Measurements from ENCODE around the gene IMMP2L.

Gene IMMP2L

DNA sequence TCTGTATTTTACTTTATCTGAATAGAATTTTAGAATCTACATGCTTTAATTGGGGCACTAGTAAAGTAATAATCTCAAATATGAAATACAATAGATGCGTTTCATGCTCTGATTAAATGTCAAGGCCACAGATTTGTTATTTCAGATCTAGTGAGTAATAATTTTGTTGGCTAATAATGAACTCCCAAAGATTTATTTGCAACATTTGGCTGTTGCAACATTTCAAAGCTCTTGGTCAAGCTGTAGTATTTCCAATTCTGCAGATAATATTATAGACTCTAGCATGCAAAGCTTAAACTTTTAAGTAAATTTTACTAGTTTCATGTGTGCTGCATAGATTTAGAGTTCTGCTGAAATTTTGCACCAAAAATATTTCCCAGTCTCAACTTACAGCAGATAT lies 454.7 kb downstream of the IMMP2L start:
- Mint-ChIP-seq H3K9me3 (no peaks in the 10 kb centered on the region), H3K4me1 (no peaks in the 10 kb centered on the region), H3K27me3 (no peaks in the 10 kb centered on the region), H3K4me3 (no peak overlapping the region), H3K36me3 (ENCODE audit: insufficient read depth) (peaks cover 1% of the 10 kb centered on the region), H3K27ac (ENCODE audit: low read depth) (no peak overlapping the region)
- DNase-seq (ENCODE audit: low spot score in 2 of 2), result no peak
- ATAC-seq (replicated peaks; ENCODE audit: extremely low read depth, poor library complexity, severe bottlenecking), result no peak

DNA sequence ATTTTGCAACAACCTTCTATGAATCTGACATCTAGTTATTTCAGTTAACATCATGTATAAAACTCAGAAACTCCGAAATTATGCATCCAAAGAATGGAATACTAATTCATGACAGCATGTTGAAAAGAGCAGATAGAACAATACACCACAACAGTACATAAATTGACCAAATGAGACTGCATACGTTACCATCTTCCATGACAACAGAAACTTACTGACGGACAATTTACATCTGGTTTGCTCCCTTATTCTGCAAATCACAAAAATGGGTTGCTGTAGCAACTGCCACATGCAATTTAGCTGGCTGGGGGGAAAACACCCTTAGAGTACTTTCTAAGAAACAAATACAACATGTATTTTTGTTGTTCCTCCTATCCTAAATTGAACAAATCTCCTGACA lies 457.0 kb downstream of the IMMP2L start:
- H3K9me3 Mint-ChIP-seq, result no peaks in the 10 kb centered on the region
- H3K4me1 Mint-ChIP-seq, result no peaks in the 10 kb centered on the region
- H3K4me3 Mint-ChIP-seq, result no peak overlapping the region
- no peak for DNase-seq (ENCODE audit: low spot score in 2 of 2)
- ATAC-seq (replicated peaks; ENCODE audit: extremely low read depth, poor library complexity, severe bottlenecking), result no peak
- no peak overlapping the region for H3K27ac Mint-ChIP-seq (ENCODE audit: low read depth)
- H3K27me3 Mint-ChIP-seq, result no peaks in the 10 kb centered on the region
- peaks cover 3% of the 10 kb centered on the region for H3K36me3 Mint-ChIP-seq (ENCODE audit: insufficient read depth)

DNA sequence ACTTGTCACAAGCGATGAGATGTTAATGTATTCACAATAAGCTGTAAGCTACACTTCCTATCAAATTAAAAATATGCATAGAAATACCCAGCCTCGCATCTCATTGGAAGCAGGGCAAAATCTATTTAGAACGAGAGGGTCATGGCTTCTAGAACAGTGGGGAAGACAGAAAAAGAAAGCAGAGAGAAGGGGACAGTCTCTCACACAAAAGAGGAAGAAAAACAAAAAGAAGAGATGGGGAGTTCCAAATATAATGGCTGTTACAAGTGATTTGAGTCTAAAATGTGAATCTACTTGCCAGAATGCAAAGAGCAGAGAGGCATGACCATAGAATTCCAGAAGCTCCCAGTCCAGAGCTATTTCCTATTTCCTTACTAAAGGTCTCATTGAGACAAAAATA lies 457.6 kb downstream of the IMMP2L start:
- H3K27me3 Mint-ChIP-seq, result no peaks in the 10 kb centered on the region
- no peaks in the 10 kb centered on the region for H3K9me3 Mint-ChIP-seq
- no peaks in the 10 kb centered on the region for H3K4me1 Mint-ChIP-seq
- DNase-seq (ENCODE audit: low spot score in 2 of 2) (no peak), ATAC-seq (replicated peaks; ENCODE audit: extremely low read depth, poor library complexity, severe bottlenecking) (no peak)
- H3K36me3 Mint-ChIP-seq (ENCODE audit: insufficient read depth), result peaks cover 3% of the 10 kb centered on the region
- peak overlapping the region; percentile 14 for H3K27ac Mint-ChIP-seq (ENCODE audit: low read depth)
- no peak overlapping the region for H3K4me3 Mint-ChIP-seq

DNA sequence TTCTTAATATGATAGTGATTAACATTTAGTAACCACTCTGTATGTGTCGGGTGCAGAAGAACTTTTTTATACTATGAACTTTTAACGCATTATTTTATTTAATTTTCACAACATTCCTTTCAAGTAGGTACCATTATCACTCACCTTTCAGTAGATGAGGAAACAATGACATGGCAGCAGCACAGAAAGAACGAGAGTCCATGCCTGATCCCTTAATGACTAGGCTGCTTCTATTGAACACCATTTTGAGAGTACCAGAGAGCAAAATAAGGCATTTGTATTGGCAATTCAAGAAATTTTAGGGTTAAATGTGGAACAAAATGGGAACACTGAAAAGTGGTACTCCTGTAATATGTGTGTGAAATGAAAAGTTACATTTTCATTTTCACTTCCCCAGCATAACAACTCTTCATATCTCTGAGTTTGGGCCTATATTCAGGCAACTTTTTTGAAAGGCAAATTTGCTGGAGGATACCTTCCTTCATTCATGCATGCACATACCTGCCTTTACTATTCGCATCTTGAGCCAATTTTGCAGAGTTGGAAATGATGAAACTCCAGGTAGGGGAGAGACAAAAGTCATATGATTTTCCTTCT lies 458.5 kb downstream of the IMMP2L start:
- DNase-seq (ENCODE audit: low spot score in 2 of 2), result no peak
- peaks cover 2% of the 10 kb centered on the region for H3K36me3 Mint-ChIP-seq (ENCODE audit: insufficient read depth)
- H3K4me1 Mint-ChIP-seq, result no peaks in the 10 kb centered on the region
- H3K9me3 Mint-ChIP-seq, result no peaks in the 10 kb centered on the region
- no peaks in the 10 kb centered on the region for H3K27me3 Mint-ChIP-seq
- H3K27ac Mint-ChIP-seq (ENCODE audit: low read depth), result no peak overlapping the region
- H3K4me3 Mint-ChIP-seq, result no peak overlapping the region
- no peak for ATAC-seq (replicated peaks; ENCODE audit: extremely low read depth, poor library complexity, severe bottlenecking)

DNA sequence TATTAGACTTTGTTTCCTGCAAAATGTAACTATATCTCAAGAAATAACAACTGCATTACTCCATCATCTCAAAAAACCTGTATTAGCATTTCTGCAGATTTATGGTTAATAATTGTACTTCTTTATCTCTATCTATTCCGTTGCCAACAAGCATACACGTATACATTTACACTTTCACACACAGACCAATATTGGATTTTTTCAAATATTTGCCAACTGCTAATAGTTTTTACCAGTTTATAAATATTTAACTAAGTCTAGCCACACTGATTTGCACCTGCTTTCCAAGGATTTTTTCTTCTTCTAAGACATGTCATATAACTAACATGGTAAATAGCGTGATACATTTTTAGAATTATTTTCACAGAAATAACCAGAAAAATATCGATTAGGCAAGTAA lies 459.2 kb downstream of the IMMP2L start:
- no peak overlapping the region for H3K27ac Mint-ChIP-seq (ENCODE audit: low read depth)

DNA sequence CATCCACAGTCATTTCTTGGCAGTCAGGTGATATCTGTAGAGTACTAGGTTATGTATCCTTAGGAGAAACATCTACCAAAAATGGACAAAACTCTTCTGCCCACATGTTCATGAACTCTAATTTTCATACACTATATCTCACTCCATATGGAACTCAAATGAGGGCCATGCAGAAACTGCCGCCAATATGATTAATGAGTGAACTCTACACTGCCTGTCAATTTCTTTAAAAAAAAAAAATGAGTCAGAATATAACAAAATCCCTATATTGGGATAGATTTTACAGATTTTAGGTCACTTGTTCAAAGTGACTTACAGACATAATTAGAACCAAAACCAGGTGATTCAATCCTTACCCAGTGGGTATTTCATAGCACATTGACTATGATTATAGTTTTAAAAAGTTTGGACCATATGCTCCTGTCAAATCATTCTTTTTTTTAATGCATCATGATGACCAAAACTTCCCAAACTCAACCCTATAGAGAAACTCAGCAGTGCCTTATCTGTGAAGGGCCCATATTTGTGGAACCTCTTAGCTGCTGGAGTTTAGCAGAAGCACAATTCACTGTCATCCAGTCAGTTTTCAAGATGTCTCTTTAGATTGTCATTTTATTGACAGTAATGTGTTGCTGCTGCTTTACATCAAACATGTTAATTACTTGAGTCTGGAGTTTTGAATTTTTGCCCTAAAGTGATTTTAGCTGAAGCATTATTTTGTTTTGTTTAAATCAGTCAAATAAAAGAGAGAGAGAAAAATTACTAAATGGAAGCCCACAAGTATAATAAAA lies 460.2 kb downstream of the IMMP2L start:
- no peak for ATAC-seq (replicated peaks; ENCODE audit: extremely low read depth, poor library complexity, severe bottlenecking)
- no peak for DNase-seq (ENCODE audit: low spot score in 2 of 2)
- H3K4me1 Mint-ChIP-seq, result no peaks in the 10 kb centered on the region
- H3K4me3 Mint-ChIP-seq, result no peak overlapping the region
- no peak overlapping the region for H3K27ac Mint-ChIP-seq (ENCODE audit: low read depth)
- no peaks in the 10 kb centered on the region for H3K27me3 Mint-ChIP-seq
- H3K36me3 Mint-ChIP-seq (ENCODE audit: insufficient read depth), result peaks cover 2% of the 10 kb centered on the region
- no peaks in the 10 kb centered on the region for H3K9me3 Mint-ChIP-seq

More for the DNA sequence above, 459.2 kb downstream of the IMMP2L start:
- DNase-seq (ENCODE audit: low spot score in 2 of 2) (no peak), ATAC-seq (replicated peaks; ENCODE audit: extremely low read depth, poor library complexity, severe bottlenecking) (no peak)
- Mint-ChIP-seq H3K4me1 (no peaks in the 10 kb centered on the region), H3K4me3 (no peak overlapping the region), H3K27me3 (no peaks in the 10 kb centered on the region), H3K36me3 (ENCODE audit: insufficient read depth) (peaks cover 2% of the 10 kb centered on the region), H3K9me3 (no peaks in the 10 kb centered on the region)

DNA sequence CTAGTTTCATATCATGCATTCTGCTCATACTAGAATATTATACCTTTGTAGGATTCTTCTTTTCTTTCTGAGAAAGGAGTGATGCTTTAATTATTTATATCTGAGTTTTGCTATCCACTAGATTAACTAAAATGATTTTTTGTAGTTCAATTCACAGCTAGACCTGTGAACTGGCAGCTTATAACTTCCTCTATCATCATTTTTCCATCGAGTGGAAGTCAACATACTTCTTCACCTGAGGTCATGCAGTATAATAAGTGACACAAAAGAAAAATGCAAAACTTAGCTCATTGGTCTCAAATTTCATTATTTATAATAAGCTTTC lies 463.4 kb downstream of the IMMP2L start:
- DNase-seq (ENCODE audit: low spot score in 2 of 2) (no peak), ATAC-seq (replicated peaks; ENCODE audit: extremely low read depth, poor library complexity, severe bottlenecking) (no peak)
- peaks cover 2% of the 10 kb centered on the region for H3K36me3 Mint-ChIP-seq (ENCODE audit: insufficient read depth)
- no peaks in the 10 kb centered on the region for H3K27me3 Mint-ChIP-seq
- H3K4me1 Mint-ChIP-seq, result no peaks in the 10 kb centered on the region
- H3K4me3 Mint-ChIP-seq, result no peak overlapping the region
- no peaks in the 10 kb centered on the region for H3K9me3 Mint-ChIP-seq
- no peak overlapping the region for H3K27ac Mint-ChIP-seq (ENCODE audit: low read depth)

DNA sequence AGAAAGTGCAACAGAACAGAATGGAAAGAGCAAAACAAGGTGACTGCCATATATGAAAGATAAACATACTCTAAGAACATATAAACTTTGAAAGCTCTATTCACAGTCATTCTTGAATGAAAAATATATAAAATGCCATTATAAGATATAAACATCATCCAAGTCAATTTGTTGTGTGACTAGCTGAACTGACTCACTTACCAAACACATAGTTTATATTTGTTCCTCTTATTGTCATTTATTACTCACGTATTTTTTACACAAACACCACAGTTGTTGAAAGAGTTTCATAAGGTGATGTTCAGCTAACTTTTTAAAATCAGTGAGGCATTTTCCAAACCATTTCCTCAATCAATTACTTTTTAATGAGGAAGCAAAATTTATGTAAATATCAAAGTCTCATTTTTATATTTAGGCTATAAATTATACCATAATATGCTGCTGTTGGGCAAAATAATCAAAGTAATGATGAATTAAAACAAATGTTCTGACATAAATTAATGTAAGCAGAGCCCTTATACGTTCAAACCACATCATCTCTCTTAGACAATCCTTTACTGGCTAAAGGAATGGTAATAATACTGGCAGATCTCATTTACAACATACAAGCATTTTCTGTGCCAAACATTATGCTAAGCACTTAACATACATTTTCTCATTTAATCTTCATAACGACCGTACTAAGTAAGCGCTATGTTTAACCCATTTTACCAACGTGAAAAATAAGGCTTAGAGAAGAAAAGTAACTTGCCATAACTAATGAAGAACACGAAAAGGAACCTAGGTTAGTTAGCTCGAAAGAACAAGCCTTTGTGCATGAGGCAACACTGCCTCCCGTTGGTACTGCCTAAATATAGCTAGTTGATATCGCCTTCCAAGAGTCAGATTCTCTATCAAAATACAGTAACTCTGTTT lies 464.0 kb downstream of the IMMP2L start:
- H3K9me3 Mint-ChIP-seq, result no peaks in the 10 kb centered on the region
- H3K4me1 Mint-ChIP-seq, result no peaks in the 10 kb centered on the region
- H3K36me3 Mint-ChIP-seq (ENCODE audit: insufficient read depth), result peaks cover 2% of the 10 kb centered on the region
- DNase-seq (ENCODE audit: low spot score in 2 of 2) (no peak), ATAC-seq (replicated peaks; ENCODE audit: extremely low read depth, poor library complexity, severe bottlenecking) (peak; percentile 58)
- H3K4me3 Mint-ChIP-seq, result no peak overlapping the region
- no peak overlapping the region for H3K27ac Mint-ChIP-seq (ENCODE audit: low read depth)
- H3K27me3 Mint-ChIP-seq, result no peaks in the 10 kb centered on the region

DNA sequence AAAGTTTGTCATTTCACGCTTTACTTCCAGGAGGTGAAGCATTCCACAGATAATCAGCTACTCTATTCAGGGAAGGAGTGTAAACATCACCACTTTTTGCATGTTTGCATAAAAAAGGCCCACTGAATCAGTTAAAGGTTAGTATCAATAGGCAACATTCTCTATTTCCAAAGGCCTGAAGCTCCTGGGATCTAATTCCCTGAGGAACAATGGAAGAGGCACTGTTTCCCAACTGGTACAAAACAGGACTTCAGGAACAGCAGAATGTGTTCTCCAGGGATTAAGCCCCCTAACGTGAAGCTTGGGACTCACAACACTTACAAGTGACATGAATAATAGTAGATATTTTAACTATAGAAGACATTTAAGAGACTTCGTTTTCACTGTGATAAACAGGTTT lies 465.3 kb downstream of the IMMP2L start:
- DNase-seq (ENCODE audit: low spot score in 2 of 2) (no peak), ATAC-seq (replicated peaks; ENCODE audit: extremely low read depth, poor library complexity, severe bottlenecking) (no peak)
- Mint-ChIP-seq H3K27me3 (no peaks in the 10 kb centered on the region), H3K9me3 (no peaks in the 10 kb centered on the region), H3K27ac (ENCODE audit: low read depth) (no peak overlapping the region), H3K4me1 (peaks cover 5% of the 10 kb centered on the region), H3K36me3 (ENCODE audit: insufficient read depth) (peaks cover 2% of the 10 kb centered on the region), H3K4me3 (no peak overlapping the region)

DNA sequence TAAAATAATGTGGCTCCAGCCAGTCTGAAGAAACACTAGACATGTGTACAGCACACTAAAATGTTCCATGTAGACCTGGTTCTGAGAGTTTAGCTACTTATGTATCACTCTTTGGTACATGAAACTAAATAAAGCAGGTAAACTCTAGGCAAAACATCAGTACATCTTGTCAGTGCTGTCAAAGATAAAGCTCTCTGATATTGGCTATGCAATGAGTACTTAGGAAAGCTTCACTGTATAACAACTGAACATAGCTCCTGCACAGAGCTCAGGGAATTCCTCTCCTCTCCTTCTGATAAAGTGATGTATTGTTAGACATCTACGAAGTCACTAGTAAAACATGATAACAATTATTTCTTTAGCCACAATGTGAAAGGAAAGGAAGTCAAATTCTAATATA lies 467.9 kb downstream of the IMMP2L start:
- ATAC-seq (replicated peaks; ENCODE audit: extremely low read depth, poor library complexity, severe bottlenecking), result no peak
- Mint-ChIP-seq H3K4me3 (peak overlapping the region; percentile 64), H3K36me3 (ENCODE audit: insufficient read depth) (peaks cover 3% of the 10 kb centered on the region), H3K4me1 (peaks cover 5% of the 10 kb centered on the region), H3K27me3 (no peaks in the 10 kb centered on the region), H3K27ac (ENCODE audit: low read depth) (no peak overlapping the region), H3K9me3 (no peaks in the 10 kb centered on the region)
- DNase-seq (ENCODE audit: low spot score in 2 of 2), result no peak

DNA sequence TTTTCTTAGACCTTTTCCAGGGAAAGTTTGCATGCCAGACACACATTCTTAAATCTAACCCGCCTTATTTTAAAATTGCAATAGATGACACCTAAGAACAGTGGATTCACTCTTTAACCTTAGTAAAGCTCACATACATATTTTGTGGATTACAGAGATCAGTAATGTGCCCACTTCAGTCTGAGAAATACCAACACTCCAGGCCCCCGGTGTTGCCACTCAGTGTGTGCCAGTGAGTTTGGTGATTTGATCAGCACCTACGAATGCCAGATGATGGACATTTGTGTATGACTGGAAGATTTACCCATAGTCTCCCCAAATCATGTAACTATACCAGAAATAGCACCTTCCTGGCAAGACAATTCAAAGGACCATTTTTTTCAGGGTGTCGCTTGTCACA lies 468.8 kb downstream of the IMMP2L start:
- Mint-ChIP-seq H3K4me3 (peak overlapping the region; percentile 64), H3K36me3 (ENCODE audit: insufficient read depth) (peaks cover 3% of the 10 kb centered on the region), H3K9me3 (no peaks in the 10 kb centered on the region), H3K27ac (ENCODE audit: low read depth) (no peak overlapping the region), H3K27me3 (no peaks in the 10 kb centered on the region), H3K4me1 (peaks cover 5% of the 10 kb centered on the region)
- no peak for ATAC-seq (replicated peaks; ENCODE audit: extremely low read depth, poor library complexity, severe bottlenecking)
- DNase-seq (ENCODE audit: low spot score in 2 of 2), result no peak

DNA sequence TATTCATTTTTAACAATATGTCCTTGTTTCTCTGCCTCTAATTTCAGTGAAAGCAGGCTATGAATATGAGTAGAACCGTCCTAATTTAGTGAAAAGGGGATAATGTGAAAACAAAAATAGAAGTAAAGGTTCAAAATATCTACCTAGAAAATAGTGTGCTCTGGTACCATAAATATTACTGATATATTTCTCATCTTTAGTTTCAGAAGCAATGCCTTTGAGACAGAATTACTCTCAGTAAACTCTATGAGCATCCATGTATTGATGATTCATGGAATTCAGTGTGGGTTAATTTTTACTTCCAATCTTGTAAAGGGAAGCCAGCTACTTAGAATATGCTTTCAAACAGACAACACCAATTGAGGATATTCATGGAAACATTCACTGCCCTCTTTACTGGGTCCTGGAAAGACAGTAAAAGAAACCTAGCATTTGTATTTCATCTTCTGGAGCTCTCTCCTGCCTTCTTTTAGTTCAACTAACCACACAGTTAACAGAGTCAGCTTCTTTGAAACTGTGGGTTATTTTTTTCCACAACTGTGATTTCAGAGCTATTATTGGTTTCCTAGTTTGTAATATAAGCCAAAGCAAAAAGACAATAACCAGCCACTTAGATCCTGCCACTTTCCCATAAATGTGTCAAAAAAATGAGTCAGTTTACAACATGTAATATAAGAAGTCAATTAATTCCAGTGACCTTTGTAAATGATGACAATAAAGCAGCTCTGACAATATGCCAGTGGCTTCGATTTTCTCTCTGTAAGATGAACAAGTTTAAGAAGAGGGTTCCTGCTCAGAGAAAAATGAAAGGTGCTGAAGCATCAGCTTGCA lies 469.7 kb downstream of the IMMP2L start:
- Mint-ChIP-seq H3K27ac (ENCODE audit: low read depth) (no peak overlapping the region), H3K9me3 (no peaks in the 10 kb centered on the region), H3K36me3 (ENCODE audit: insufficient read depth) (peaks cover 3% of the 10 kb centered on the region), H3K4me3 (peak overlapping the region; percentile 64), H3K27me3 (no peaks in the 10 kb centered on the region), H3K4me1 (peaks cover 5% of the 10 kb centered on the region)
- DNase-seq (ENCODE audit: low spot score in 2 of 2) (no peak), ATAC-seq (replicated peaks; ENCODE audit: extremely low read depth, poor library complexity, severe bottlenecking) (no peak)

Measured in central memory CD8-positive, alpha-beta T cell (primary cell).